Measurements from ENCODE around the gene SMARCC2.
"Not testable (repeated sequence)": the region's sequence is repeated elsewhere in the genome, so short reads cannot be mapped to it uniquely, and the experiment has no call there.

The SMARCC2 gene

DNA sequence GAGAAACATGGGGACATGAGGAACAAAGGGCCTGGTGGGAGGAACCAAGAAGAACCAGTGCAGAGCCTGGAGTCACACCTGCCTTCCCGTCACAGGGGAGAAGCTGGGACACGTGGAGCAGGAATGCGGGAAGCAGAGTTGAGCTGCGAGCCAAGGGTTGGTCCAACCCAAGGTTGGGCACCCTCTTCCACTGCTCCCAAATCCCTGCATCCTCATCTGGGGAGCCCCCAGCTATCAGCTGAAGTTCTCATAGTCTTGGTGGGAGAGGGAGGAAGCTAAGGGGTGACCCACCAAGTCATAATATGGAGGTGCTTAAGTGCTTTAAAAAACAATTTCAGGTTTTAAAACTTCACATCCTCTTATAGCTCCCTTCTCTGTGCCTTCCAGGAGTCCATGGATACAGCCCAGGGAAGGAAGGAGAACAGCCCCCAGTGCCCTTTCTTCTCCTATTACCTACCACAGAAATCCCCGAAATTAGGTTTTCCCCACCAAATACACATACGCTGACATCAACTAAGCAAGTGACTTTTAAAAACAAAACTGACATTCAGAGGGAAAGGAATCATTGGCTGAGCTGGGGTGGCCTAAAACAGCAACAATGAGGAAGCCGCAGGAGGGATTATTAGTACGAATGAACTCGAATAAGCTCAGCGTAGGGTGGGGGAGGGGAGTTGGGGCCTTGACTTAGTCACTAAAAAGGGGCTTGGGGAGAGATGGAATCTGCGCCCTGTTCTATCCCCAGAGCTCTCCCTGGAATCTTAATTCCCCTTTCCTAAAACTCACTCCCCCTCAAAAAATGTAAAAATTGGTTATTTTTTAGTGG lies 26.6 kb downstream of the SMARCC2 start:
- DNase-seq: no peak

DNA sequence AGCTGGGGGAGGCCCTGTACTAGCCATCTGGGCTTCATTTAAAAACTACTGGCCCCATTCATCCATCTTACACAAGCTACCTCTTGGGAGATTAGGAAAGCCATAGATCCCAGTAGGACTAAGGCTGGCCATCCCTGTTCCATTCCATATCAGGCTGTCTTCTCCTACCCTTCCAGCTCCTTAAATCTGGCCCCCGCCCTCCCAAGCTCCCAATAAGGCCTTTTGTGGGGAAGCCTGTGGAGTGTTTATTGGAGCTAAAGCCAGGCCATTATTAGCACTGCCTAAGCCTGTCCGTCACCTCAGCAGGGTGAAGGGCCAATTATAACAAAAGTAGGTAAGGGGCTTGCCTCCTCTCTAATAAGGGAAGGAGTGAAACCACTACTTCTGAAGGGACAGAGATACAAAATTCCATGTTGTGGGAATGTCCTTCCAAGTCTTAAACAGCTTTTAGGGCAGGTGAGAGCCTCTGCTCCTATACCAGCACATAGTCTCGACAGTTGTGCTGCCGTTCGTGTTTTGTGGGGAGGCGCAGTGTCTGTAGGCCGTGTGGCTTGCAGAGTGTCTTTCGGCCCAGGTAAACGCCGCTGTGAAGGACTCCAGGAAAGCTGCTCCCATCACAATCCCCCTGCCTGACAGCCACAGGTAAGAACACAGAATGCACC lies 27.5 kb downstream of the SMARCC2 start:
- no peak for DNase-seq

DNA sequence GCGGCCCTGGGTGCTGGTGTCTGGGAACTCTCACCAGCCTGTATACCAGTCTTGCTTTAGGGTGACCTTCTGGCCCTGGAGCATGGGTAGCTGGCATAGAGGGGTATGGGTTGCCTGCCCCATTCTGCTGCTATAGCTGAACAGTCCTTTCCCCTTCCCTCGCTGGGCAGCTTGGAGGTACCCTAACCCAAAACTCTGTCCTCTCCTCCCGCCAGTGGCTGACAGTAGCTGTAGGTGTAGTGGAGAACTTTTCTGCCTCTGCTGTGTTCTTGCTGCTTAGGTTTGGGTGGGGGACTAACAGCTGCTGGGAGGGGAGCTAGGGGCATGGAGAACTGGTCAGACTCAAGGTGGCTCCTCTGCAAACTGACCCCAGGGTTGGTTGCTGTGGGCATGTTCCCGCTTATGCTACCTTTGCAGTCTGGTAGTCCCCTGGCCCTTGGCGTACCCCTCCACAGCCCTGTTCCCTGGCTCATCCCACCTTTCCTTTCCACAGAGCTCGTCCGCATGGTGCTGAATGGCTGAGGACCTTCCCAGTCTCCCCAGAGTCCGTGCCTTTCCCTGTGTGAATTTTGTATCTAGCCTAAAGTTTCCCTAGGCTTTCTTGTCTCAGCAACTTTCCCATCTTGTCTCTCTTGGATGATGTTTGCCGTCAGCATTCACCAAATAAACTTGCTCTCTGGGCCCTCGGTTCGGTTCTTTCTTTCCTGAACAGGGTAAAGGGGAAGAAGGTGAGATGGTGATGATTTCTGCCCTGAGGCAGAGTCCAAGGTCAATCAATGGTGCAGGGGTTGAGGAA lies 28.2 kb downstream of the SMARCC2 start:
- DNase-seq: no peak

DNA sequence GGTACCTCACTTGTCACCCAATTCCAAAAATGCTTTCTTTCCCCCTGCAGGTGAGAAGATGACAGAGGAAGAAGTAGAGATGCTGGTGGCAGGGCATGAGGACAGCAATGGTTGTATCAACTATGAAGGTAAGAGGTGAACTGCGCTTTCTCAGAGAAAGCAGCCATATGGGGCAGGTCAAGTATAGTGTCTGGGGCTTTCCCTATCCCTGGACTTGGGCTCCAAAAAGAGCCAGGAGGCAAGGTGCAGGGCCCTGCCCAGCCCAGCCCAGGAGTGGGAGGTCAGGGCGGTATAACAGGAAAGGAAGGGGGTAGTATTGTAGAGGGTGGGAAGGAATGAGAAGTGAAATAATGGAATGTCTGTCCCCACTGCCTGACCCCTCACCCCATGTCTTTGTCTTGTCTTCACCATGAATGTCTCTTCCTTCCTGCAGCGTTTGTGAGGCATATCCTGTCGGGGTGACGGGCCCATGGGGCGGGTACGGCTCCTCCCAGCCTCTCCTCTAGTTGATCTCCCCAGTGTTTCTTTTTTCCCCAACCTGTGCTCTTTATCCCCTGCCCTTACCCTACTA lies 29.0 kb downstream of the SMARCC2 start:
- no peak for DNase-seq

DNA sequence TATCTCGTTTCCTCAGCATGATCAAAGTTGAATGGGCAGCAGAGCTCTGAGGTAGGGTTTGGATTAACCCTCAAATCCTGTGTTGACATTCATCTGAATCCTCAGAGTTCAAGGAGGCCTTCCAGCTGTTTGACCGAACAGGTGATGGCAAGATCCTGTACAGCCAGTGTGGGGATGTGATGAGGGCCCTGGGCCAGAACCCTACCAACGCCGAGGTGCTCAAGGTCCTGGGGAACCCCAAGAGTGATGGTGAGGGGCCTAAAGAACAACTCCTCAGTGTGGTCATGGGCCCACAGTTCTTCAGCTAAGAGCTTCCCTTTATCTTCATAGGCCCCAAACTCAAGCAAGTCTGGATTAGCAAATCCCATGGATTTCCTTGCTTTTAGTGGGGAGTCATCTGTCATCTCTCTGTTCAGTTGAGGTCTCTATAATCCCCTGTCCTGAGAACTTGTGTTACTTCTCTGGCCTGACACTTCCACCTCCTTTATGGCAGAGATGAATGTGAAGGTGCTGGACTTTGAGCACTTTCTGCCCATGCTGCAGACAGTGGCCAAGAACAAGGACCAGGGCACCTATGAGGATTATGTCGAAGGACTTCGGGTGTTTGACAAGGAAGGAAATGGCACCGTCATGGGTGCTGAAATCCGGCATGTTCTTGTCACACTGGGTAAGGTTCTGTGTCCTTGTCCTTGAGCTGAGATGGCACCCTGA lies 29.6 kb downstream of the SMARCC2 start:
- DNase-seq: no peak

DNA sequence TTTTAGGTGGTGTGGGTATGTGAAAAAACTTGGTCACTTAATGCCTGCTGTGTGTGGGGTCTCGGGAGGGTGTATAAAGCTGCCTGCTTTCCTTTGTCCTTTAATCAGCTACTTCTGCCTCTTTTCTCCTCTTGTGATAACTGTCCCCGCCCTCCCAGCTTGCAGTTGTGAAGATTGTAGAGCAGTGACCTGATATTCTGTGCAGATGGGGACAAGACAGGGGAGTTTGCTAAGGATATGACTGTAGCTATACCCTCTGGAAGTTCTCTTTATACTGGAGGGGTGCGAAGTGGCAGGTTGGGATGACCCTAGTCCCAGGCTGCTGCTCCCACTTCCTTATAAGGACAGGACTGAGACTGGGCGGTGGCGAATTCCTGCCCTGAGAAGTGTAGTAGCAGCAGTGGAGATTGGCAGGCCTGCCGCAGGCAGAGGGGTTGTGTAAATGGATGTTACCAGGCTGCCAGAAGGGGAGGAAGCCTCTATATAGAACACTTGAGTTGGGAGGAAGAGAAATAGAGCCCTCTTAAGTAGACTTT lies 30.3 kb downstream of the SMARCC2 start:
- peak; percentile 53 for DNase-seq

DNA sequence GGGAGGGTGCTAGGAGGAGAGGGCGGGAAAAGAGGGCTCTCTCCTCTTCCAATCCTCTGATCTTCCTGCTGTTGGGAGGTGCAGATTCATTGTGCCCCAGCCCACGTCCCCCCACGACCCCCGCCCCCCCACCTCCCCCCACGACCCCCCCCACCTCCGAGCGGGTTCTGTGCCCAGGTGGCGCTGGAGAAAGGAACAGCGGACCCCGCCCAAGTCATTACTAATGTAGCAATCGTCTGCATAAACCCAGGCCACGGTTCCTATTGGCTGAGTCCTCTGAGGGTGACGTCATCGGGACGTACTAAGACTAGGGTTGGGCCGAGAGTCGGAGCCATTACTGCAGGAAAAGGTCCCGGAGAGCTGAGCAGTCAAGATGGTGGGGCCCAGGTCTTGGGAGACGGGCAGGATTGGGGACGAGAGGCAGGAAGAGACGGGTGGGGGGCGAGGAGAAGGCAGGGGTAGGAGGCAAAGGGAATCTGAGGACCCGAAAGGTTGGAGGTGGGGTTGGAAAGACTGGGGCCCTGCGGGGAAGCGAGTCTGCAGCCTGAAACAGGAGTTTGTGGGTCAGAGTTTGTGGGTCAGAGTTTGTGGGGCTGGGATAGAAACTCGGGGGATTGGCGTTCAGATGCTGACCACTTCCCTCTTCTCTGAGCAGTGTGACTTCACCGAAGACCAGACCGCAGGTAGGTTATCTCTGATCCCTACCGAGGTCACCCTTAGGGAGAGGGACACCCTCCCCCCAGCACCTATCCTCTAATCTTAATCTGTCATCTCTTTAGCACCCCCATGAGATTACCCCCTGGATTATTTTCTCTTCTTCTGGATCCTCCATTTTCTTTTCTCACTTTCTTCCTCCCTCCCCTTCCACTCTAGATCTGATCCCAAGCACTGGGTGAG lies 31.0 kb downstream of the SMARCC2 start, which contains the start of gene MYL6:
MYL6 (plus strand) TSS at position 331 of the 897 bp plus-strand sequence; CDS start at position 374, 43 bp downstream.
- peak; percentile 88 for DNase-seq

DNA sequence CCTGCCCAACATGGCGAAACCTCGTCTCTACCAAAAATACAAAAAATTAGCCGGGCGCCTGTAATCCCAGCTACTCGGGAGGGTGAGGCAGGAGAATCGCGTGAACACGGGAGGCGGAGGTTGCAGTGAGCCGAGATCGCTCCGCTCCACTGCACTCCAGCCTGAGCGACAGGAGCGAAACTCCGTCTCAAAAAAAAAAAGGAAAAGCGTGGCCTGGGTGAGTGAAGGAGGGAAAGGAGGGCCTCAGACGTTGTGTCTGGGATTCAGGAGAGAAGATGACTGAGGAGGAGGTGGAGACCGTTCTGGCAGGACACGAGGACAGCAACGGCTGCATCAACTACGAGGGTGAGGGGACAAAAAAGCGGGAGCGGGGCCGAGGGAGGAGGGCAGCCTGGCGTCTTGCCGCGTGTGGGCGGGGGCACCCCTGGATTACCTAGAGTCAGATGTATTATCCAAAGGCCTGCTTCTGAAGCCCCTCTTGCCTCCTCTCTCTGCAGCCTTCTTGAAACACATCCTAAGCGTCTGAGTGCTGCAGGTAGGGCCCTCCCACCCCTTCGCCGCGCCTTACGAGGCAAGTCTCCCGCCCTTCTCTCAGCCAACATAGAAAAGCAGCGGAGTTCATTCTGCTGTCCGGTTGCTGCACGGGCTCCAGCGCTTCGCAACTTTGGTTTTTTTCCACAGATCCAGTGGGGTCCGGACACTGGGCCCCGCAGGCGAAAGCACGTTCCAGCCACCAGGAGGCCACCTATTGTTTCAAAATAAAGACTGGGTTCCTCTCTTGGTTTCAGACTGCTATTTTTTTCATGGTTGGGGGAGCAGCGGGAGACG lies 31.9 kb downstream of the SMARCC2 start:
- peak; percentile 85 for DNase-seq

DNA sequence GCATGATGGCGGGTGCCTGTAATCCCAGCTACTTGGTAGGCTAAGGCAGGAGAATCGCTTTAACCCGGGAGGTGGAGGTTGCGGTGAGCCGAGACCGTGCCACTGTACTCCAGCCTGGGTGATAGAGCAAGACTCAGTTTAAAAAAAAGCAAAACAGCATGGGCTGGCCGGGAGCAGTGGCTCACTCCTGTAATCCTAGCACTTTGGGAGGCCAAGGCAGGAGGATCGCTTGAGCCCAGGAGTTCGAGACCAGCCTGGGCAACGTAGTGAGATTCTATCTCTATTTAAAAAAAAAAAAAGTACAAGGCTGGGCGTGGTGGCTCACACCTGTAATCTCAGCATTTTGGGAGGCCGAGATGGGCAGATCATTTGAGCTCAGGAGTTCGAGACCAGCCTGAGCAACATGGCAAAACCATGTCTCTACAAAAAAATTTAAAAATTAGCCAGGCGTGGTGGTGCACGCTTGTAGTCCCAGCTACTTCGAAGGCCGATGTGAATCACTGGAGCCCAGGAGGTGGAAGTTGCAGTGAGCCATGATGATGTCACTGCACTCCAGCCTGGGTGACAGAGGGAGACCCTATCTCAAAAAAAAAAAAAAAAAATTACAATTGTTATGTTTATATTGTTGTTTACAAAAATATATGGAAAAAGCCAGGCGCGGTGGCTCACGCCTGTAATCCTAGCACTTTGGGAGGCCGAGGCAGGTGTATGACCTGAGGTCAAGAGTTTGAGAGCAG lies 32.7 kb downstream of the SMARCC2 start:
- DNase-seq: not testable (repeated sequence)

DNA sequence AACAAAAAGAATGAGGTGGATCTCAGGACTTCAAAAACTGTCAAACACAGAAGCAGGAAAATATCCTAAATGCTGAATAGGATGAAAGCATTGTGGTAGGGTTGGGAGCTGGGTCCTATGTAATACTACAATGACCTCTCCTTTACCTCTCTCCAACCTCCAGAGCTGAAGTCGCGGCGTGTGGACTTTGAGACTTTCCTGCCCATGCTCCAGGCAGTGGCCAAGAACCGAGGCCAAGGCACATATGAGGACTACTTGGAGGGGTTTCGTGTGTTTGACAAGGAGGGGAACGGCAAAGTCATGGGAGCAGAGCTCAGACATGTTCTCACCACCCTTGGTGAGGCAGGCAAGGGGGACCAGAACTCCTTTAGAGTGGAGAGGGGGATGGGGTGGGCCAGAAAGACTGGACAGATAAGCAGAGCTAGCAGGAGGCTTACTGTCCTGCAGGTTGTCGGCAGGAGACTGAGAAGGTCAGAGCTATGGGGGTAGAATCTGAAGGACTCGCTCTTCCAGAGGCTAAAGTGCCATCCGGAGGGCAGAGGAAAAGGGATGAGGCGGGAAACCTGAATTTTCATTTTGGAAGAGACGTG lies 33.9 kb downstream of the SMARCC2 start:
- DNase-seq: no peak

DNA sequence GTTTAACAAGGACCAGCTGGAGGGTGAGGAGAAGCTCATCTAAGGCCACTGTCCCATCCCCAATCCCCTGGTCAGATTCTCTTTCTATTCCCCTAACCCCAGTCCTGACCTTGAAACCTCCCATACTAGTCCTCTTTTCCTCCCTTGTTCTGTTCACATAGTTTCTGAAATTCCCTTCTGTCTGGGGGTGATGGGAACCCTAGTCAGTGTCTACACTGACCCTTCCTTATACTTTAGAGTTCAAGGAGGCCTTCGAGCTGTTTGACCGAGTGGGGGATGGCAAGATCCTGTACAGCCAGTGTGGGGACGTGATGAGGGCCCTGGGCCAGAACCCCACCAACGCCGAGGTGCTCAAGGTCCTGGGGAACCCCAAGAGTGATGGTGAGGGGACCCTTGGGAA lies 34.5 kb downstream of the SMARCC2 start:
- DNase-seq: no peak

DNA sequence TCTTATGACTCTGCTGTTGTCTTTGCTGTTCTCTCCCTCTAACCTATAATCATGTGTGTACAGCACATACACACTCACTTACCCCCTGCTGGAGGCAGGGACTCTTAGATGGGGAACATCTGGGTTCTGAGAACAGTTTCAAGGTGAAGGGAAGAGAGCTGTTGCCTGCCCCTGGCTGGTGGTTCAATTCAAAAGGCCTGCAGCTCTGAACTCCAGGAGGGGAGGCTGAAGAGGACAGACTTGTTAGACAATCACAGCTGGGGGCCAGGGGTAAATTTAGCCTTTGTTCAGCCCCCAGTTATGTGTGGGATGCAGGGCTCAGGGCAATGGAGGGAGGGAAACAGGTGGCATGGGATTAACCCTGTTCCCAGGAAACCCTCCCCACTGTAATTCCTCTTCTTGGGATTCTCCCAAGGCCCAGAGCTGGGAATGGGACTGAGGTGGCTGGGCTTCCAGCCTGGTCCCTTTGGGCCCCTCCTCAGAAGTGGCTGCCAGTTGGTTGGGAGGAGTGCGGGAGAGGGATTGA lies 35.0 kb downstream of the SMARCC2 start:
- DNase-seq: peak; percentile 65

DNA sequence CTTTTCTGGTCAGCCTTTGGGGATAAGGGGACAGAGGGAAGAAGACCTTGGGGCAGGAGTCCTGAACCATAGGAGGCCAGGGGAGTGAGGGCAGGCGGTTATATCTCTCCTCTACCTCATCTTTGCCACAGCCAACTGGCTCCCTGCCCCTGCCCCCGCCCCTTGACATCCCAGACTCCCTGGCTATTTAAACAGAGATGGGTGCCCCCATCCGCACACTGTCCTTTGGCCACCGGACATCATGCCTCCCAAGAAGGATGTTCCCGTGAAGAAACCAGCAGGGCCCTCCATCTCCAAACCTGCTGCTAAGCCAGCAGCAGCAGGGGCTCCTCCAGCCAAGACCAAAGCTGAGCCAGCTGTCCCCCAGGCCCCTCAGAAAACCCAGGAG lies 35.6 kb downstream of the SMARCC2 start:
- DNase-seq: no peak

DNA sequence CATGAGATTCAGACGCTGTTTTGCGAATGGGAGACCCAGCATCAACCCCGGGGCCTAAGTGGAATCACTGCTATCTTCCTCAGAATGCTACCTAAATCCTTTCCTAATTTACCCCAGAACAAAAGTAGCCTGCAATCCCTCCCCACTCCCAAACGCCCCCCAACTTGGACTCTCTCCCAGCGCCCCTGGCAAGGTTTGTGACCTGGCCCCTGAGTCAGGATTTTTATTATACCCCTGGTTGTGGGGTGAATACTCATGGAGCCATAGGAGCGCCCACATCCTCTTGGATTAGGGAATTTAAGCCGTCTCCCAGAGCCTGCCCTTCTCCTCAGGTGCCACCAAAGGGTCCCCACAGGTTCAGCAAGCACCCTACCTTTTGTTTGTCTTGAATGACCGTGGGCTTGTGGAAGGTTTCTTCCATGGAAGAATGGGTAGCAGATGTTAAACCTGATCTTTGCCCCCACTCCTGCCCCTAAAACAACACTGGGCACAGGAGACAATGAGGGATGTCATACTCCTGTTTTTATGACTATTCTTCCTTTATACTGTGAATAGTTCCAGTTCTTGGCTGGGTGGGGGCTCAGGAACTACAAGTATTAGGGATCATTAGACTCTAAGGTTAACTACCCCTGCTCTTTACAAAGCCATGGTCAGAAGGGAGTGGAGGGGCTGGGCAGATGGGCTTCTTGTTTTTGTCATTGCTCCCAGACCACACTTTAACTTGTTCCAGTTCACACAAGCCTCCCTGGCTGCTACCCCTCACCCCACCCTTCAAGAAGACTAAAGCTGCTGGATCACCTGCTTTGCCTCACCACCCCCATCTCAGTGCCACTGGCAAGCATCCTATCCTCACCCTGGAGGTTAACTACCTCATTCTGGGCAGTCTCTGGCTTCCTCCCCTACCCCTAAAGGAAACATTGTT lies 36.3 kb downstream of the SMARCC2 start:
- no peak for DNase-seq

DNA sequence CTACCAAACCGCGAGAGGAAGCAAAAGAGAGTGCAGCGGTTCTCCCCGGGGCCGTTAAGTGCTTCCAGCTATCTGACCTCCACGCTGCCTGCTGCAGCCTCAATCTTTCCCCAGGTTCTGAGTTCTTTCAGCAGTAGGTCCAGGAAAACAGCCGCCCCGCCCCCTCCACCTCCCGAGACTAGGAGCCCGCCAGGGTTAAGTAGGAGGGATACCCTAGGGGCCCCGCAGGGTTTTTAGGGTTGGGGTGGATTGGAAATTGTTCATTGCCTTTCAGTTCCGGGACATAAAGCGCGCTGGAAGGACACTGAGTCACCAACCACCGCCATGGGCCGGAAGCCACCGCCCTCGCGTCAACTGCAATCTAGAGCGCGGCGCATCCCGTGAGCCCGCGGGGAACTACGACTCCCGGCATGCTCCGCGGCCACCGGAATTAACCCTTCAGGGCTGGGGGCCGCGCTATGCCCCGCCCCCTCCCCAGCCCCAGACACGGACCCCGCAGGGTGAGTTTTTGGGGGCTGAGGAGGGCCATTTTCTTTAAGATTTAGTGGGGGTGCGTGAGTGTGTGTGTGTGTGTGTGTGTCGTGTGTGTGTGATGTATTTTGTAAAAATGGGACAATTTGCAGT lies 37.0 kb downstream of the SMARCC2 start, which contains the start of gene MYL6B:
MYL6B (plus strand) TSS at position 456 of the 624 bp plus-strand sequence. CDS start 1,332 bp downstream, outside the sequence.
- DNase-seq: peak; percentile 80

DNA sequence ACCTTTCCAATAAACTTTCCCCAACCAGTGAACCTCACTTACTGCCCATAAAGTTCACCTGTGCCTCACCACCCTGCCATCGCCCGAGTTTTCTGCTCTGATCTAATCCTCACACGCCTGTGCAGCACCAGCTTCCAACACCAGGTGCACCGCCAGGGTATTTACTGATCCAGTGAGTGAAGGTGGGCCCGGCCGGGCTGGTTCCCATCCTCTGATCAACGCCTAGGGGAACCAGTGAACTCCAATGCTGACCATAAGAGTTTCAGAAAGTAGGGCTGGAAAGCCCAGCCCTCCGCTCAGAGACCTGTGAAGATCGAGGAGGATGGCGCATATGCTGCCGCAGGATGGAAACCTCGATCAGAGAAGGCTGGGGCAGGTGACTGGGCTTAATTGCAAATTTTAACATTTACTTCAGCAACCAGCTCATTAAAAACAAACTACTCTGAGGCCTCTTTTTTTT lies 37.6 kb downstream of the SMARCC2 start:
- DNase-seq: peak; percentile 71

DNA sequence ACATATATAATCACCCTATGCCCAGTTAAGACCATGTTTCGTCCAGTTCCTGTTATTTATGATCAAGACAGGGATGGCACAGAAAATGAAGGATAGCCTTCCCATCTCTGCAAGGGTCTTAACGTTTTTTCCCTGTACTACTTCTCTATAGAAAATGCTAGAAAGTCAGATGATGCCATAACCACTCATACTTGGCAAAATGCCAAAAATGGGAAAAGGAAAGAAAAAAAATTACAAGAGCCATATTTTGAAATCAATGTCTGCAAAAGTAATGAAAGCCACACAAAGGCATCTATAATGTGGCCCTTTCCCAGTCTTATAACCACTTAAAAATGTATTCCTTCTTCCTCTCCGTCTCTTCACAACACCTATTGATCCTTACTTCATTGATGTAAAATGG lies 38.7 kb downstream of the SMARCC2 start:
- no peak for DNase-seq

All from NCI-H2227 treated with DMSO at 0.1 percent for 48 hours (cell line).